ENCODE results near the gene DUT.
"Not testable (repeated sequence)": the region's sequence is repeated elsewhere in the genome, so short reads cannot be mapped to it uniquely, and the experiment has no call there.

The DUT gene

GRCh38 chr15:48318131-48318530 lies 13.1 kb upstream of the DUT start:
- ChIA-PET POLR2A (interaction anchor here (0.6 kb wide), 1 partner anchor 73 kb away, joined by 3 read pairs; no protein-coding TSS in a partner anchor), CTCF (no interaction called here)
- DNase-seq (ENCODE audit: extremely low spot score) = no peak
- TF ChIP-seq SUZ12 (IDR thresholded peaks at IDR 0.05) (no peak), L3MBTL2 (conservative IDR thresholded peaks at IDR 0.05) (no peak), SP1 (IDR thresholded peaks at IDR 0.05) (no peak)

DNA sequence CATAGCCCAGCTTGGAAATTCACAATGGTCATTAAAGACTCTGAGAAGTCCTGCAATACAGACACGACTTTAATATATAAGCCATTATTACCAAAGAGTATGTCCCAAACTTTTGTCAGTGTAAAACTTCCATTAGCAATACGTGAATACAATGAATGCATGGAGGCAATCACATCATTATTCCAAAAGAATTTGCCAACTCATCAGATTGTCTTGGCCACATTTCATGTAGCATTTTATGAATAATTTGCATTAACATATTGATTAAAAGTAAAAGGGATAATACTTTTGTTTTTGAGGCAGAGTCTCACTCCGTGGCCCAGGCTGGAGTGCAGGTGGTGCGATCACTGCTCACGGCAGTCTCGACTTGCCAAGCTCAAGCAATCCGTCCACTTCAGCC lies 7.9 kb upstream of the DUT start:
- DNase-seq (ENCODE audit: extremely low spot score) = no peak
- ChIA-PET POLR2A (no interaction called here), CTCF (no interaction called here)
- TF ChIP-seq ARNT (IDR thresholded peaks at IDR 0.05) = no peak
- no peak for TF ChIP-seq TARDBP (IDR thresholded peaks at IDR 0.05)
- TF ChIP-seq FOXK2 (IDR thresholded peaks at IDR 0.05) = no peak
- TF ChIP-seq, protein P1, sequence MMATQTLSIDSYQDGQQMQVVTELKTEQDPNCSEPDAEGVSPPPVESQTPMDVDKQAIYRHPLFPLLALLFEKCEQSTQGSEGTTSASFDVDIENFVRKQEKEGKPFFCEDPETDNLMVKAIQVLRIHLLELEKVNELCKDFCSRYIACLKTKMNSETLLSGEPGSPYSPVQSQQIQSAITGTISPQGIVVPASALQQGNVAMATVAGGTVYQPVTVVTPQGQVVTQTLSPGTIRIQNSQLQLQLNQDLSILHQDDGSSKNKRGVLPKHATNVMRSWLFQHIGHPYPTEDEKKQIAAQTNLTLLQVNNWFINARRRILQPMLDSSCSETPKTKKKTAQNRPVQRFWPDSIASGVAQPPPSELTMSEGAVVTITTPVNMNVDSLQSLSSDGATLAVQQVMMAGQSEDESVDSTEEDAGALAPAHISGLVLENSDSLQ (IDR thresholded peaks at IDR 0.05) = no peak
- no peak for TF ChIP-seq BHLHE40 (IDR thresholded peaks at IDR 0.05; ENCODE audit: borderline replicate concordance)
- TF ChIP-seq ELF4 (IDR thresholded peaks at IDR 0.05) = no peak
- no peak for TF ChIP-seq SUZ12 (IDR thresholded peaks at IDR 0.05)
- TF ChIP-seq CTBP1 (IDR thresholded peaks at IDR 0.05; ENCODE audit: borderline replicate concordance) = no peak
- no peak for TF ChIP-seq FOXA1 (IDR thresholded peaks at IDR 0.05)
- no peak for TF ChIP-seq NFRKB (IDR thresholded peaks at IDR 0.05)
- no peak for TF ChIP-seq LEF1 (IDR thresholded peaks at IDR 0.05; ENCODE audit: borderline replicate concordance)
- TF ChIP-seq L3MBTL2 (conservative IDR thresholded peaks at IDR 0.05) = no peak
- TF ChIP-seq SP1 (IDR thresholded peaks at IDR 0.05) = no peak
- TF ChIP-seq FOXM1 (IDR thresholded peaks at IDR 0.05; ENCODE audit: borderline replicate concordance) = no peak
- no peak for TF ChIP-seq ZNF384 (IDR thresholded peaks at IDR 0.05)

DNA sequence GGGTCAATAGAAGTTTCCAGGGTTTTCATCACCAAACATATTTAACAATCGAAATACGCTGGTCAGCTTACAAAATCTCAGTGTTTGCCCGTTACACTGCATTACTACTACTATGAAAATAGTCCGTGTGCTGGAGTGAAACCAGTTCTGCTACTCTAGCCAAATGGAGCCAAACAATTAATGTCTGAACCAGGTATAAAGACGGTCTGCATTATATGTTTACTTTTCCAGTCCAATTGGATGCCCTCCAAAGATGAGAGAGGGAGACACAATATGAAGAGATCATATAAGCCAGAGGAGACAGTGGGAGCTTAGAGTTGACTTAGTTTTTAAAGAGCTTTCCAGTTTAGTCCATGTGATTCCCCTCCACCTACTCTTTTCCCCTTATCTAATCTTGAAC lies 6.3 kb upstream of the DUT start:
- CTCF ChIA-PET = interaction anchor here (0.6 kb wide), 1 partner anchor 10 kb away, joined by 3 read pairs; no protein-coding TSS in a partner anchor
- TF ChIP-seq FOXA1 (IDR thresholded peaks at IDR 0.05) = no peak
- TF ChIP-seq L3MBTL2 (conservative IDR thresholded peaks at IDR 0.05) = no peak
- TF ChIP-seq BHLHE40 (IDR thresholded peaks at IDR 0.05; ENCODE audit: borderline replicate concordance) = no peak
- no peak for TF ChIP-seq HDGF (IDR thresholded peaks at IDR 0.05; ENCODE audit: borderline replicate concordance)
- no peak for TF ChIP-seq TARDBP (IDR thresholded peaks at IDR 0.05)
- TF ChIP-seq FOXK2 (IDR thresholded peaks at IDR 0.05) = no peak
- no peak for DNase-seq (ENCODE audit: extremely low spot score)
- POLR2A ChIA-PET = no interaction called here

DNA sequence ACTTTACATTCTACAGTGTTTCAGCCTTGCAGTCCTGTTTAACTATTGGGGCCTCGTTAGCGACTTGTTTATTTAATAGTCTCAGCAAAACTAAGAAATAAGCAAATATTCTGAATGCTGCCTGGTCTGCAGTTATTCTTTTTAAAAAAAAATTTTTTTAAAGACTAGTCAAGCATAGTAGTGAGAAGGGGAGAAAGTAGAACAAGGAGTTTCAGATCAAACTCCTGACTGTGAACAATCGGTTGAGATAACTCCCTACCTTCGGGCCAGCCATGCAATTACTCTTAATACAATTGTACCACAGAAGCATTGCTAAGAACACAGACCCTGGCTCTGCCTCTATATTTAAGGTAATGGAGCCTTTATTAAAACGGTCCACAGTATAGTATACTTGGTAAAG lies 5.8 kb upstream of the DUT start:
- TF ChIP-seq ZNF384 (IDR thresholded peaks at IDR 0.05) (no peak), LEF1 (IDR thresholded peaks at IDR 0.05; ENCODE audit: borderline replicate concordance) (no peak), CTBP1 (IDR thresholded peaks at IDR 0.05; ENCODE audit: borderline replicate concordance) (no peak), BHLHE40 (IDR thresholded peaks at IDR 0.05; ENCODE audit: borderline replicate concordance) (no peak), SUZ12 (IDR thresholded peaks at IDR 0.05) (no peak), SP1 (IDR thresholded peaks at IDR 0.05) (no peak)
- TF ChIP-seq, protein P1 (IDR thresholded peaks at IDR 0.05) = no peak
- no peak for DNase-seq (ENCODE audit: extremely low spot score)
- POLR2A ChIA-PET = no interaction called here
- CTCF ChIA-PET = interaction anchor here (0.6 kb wide), 2 partner anchors 10 to 819 kb away, joined by 3 read pairs; no protein-coding TSS in a partner anchor

DNA sequence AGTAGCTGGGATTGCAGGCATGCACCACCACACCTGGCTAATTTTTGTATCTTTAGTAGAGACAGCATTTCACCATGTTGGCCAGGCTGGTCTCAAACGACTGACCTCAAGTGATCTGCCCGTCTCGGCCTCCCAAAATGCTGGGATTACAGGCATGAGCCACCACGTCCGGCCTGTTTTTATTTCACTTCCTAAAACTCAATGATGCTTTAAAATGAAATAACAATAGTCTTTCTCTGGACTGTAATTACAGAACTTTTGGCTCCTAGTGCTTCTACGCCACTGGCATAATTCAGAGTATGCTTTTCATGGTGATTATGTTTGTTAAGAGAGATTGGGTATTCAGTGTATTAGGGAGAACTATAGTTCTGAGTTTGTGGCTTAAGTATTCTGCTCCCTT lies 5.0 kb upstream of the DUT start:
- DNase-seq (ENCODE audit: extremely low spot score) = not testable (repeated sequence)
- CTCF ChIA-PET = interaction anchor here (0.6 kb wide), 1 partner anchor 818 kb away, joined by 3 read pairs; no protein-coding TSS in a partner anchor

DNA sequence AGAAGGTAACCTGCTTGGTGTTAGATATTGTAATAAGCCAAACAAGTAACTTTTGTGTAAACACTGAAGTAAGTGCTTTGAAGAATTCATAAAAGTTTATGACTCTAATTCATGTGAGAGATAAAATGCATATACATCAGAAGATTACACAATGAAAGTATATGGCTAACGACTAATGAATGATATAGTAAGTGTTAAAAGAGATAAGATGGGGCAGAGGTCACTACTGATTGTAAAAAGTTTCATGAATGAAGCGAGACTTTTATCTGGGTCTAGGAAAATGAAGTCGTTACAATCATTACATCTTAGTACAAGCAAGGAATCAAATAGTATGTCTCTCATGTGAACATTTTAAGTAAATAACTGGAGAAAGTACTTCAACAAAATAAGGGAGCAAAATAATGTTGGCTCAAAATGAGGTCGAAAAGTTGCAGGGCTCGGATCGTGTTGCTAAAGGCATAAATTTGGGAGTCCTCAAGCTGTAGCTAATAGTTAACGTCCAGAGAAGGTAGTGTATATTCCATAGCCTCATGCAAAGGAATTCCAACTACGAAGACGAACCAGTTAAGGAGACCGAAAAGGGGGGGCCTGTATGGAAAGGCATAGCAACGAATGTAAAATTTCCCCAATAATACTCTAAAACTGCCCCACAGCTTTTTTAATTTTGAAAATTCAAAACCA lies 984 bp upstream of the DUT start:
- ChIA-PET CTCF (no interaction called here), POLR2A (no interaction called here)
- no peak for DNase-seq (ENCODE audit: extremely low spot score)
- TF ChIP-seq FOXA1 (IDR thresholded peaks at IDR 0.05) (no peak), CTBP1 (IDR thresholded peaks at IDR 0.05; ENCODE audit: borderline replicate concordance) (0 out of 2 replicates have a peak, but pooled peaks have one; percentile 11), ELF4 (IDR thresholded peaks at IDR 0.05) (no peak), ARNT (IDR thresholded peaks at IDR 0.05) (no peak), SUZ12 (IDR thresholded peaks at IDR 0.05) (no peak)

More for the DNA sequence above, 5.0 kb upstream of the DUT start:
- POLR2A ChIA-PET = interaction anchor here (0.6 kb wide), 1 partner anchor 10 kb away, joined by 3 read pairs; no protein-coding TSS in a partner anchor

GRCh38 chr15:48331796-48332641 lies 790 bp downstream of the DUT start:
- DNase-seq (ENCODE audit: extremely low spot score) = peak; percentile 63
- TF ChIP-seq BHLHE40 (IDR thresholded peaks at IDR 0.05; ENCODE audit: borderline replicate concordance) (peak; percentile 63), L3MBTL2 (conservative IDR thresholded peaks at IDR 0.05) (peak; percentile 74), SUZ12 (IDR thresholded peaks at IDR 0.05) (no peak), CTBP1 (IDR thresholded peaks at IDR 0.05; ENCODE audit: borderline replicate concordance) (no peak)
- POLR2A ChIA-PET = interaction anchor here (0.5 to 2.1 kb wide), 3 partner anchors 8 to 654 kb away, joined by 3 to 7 read pairs (median 3); no protein-coding TSS in a partner anchor
- CTCF ChIA-PET = no interaction called here
